ENCODE data around the gene A2M. TPM values are rescaled to one million over a fixed set of nuclear protein-coding genes. Genes with fewer than 3 reads are reported as not detected.

Gene A2M
- total and polyA plus RNA-seq, 10 of the 15 experiments (the other 5 are each of a cell fraction or from before 2014, with no cell fraction given), result 0.03 to 3.5 (median 0.20) TPM; not detected in 5

DNA sequence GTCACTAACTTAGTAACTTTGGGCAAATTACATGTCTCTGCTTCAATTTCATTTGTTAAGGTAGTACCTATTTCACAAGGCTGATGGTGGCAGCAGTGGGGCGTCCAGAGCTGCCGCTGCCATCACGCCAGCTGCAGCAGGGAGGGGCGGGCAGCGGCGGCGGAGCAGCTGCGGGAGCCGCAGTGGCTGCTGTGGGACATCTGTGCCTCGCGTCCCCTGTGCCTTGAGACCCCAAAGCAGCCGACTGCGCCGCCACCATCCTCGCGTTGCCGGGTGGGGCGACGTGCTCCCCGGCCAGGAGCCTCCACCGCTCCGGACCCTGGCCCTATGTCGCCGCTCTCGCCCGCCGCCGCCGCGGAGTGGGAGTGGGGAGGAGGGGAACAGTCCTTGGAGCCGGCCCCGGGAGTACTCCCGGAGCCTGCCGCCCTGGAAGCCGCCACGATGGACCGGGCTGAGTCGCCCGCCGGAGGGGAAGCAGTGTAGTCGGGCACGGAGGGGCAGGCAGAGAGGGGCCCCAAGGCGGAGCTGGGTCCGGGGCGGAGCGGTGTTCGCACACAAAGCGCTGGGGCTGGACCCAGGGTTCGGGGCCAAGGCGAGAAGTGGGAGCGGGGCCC lies 51.4 kb downstream of the A2M start (continued):
- TF ChIP-seq SP1 (IDR thresholded peaks at IDR 0.05; ENCODE audit: low read depth, low read length) (no peak), SUPT20H (IDR thresholded peaks at IDR 0.05; ENCODE audit: borderline replicate concordance, control insufficient read depth, low read depth, low read length) (no peak), RAD21 (IDR thresholded peaks at IDR 0.05; ENCODE audit: insufficient read depth, low read depth, low read length) (peak; percentile 58; the same call in 1 of the 2 replicates), MYC (IDR thresholded peaks at IDR 0.05; ENCODE audit: insufficient read depth, insufficient read length, insufficient replicate concordance, low read length, severe bottlenecking) (no peak), JUNB (IDR thresholded peaks at IDR 0.05) (no peak), POU2F2 (IDR thresholded peaks at IDR 0.05; ENCODE audit: borderline replicate concordance, low read depth, low read length) (no peak), FOXM1 (IDR thresholded peaks at IDR 0.05; ENCODE audit: low read depth, low read length) (no peak), SMARCA5 (IDR thresholded peaks at IDR 0.05) (no peak), ZSCAN29 (IDR thresholded peaks at IDR 0.05) (no peak), TCF12 (IDR thresholded peaks at IDR 0.05; ENCODE audit: low read depth, low read length) (peak; percentile 52; the same call in 1 of the 2 replicates), NR2C2 (IDR thresholded peaks at IDR 0.05; ENCODE audit: borderline replicate concordance, control insufficient read depth, insufficient read length, low read depth) (no peak), SMC3 (IDR thresholded peaks at IDR 0.05; ENCODE audit: borderline replicate concordance, low read length) (no peak), IRF4 (IDR thresholded peaks at IDR 0.05; ENCODE audit: low read depth, low read length) (no peak), NFYA (IDR thresholded peaks at IDR 0.05; ENCODE audit: borderline replicate concordance, low read depth, low read length) (no peak), TCF3 (IDR thresholded peaks at IDR 0.05; ENCODE audit: borderline replicate concordance, insufficient read depth, low read depth, low read length) (0 out of 2 replicates have a peak, but pooled peaks have one; percentile 61), NRF1 (conservative IDR thresholded peaks at IDR 0.05; ENCODE audit: low read depth, low read length) (no peak), ZBED1 (IDR thresholded peaks at IDR 0.05; ENCODE audit: borderline replicate concordance) (no peak), USF1 (IDR thresholded peaks at IDR 0.05; ENCODE audit: borderline replicate concordance, extremely low read length, insufficient read depth, low read depth, low read length) (no peak), LARP7 (IDR thresholded peaks at IDR 0.05) (no peak), POLR2AphosphoS5 (IDR thresholded peaks at IDR 0.05; ENCODE audit: low read length) (no peak), SMAD1 (IDR thresholded peaks at IDR 0.05; ENCODE audit: low read depth, partially characterized antibody) (no peak), STAT3 (IDR thresholded peaks at IDR 0.05; ENCODE audit: low read depth, low read length) (no peak), ASH2L (IDR thresholded peaks at IDR 0.05; ENCODE audit: borderline replicate concordance, low read depth) (no peak), MTA3 (IDR thresholded peaks at IDR 0.05; ENCODE audit: borderline replicate concordance, low read length) (no peak), CHD1 (IDR thresholded peaks at IDR 0.05; ENCODE audit: low read depth, low read length) (no peak), SUZ12 (IDR thresholded peaks at IDR 0.05; ENCODE audit: unreplicated experiment) (peak; percentile 78), YY1 (IDR thresholded peaks at IDR 0.05; ENCODE audit: low read depth, low read length) (peak; percentile 48; the same call in 1 of the 2 replicates), E4F1 (IDR thresholded peaks at IDR 0.05; ENCODE audit: borderline replicate concordance, partially characterized antibody) (no peak), PML (IDR thresholded peaks at IDR 0.05; ENCODE audit: low read length) (no peak)
- TF ChIP-seq, protein P1, sequence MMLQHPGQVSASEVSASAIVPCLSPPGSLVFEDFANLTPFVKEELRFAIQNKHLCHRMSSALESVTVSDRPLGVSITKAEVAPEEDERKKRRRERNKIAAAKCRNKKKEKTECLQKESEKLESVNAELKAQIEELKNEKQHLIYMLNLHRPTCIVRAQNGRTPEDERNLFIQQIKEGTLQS (IDR thresholded peaks at IDR 0.05; ENCODE audit: borderline replicate concordance, extremely low read depth, low read depth, low read length), result no peak
